HTERT RPE-1 (cell line): ENCODE results near the gene SRBD1.

Source experiments
- in situ Hi-C: fragments of 300-500 bp; cut with MboI; formaldehyde crosslinking; loops from 4 replicates; pipeline ENCODE4 v1.14.3; 2020; ENCODE audit warnings: low sequenced_read_pairs

SRBD1 gene

DNA sequence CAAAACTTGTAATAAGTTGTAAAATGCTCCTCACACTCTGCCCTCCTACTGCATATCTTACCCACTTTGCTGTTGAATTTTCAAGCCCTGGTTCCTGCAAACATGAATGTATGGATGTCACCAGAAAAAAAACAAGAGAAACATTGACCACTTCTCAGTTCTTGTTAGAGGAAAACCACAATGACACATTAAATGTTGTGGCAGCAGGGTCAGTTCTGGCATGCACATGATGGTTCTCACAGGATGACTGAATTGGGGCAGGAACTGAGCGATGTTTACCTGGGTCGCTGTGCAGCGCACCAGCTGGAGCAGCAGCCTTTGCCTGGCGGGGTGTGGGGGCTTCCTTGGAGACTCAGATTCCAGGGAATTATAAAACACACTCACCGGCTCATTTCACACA lies 26.4 kb upstream of the SRBD1 start:
- in situ Hi-C loops, result no loop called here

DNA sequence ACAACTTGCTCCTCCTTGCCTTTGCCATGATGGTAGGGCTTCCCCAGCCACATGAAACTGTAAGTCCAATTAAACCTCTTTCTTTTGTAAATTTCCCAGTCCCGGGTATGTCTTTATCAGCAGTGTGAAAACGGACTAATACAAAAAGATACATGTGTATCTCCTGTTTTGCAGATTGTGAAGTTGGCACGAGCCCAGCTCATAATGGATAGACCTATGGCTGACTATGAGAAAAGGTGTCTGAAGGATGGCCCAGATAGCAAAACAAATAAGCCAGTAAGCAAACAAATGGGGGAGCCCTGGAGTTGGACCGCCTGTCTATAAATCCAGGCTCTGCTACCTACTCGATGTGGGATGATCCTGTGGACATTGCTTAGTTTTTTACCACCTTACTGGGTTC lies 24.9 kb upstream of the SRBD1 start:
- in situ Hi-C loops, result no loop called here

DNA sequence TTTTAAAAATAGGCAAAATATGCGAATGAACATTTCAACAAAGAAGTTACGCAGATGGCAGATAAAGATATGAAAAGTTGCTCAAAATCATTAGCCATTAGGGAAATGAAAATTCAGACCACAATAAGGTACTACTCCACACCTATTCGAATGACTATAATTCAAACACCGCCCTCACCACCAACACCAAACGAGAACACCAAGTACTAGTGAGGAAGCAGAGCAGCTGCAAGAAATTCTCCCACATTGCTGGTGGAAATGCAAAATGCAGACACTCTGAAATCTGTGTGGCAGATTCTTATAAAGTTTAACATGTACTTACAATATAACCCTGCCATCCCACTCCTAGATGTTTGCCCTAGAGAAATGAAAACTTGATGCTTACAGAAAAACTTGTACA lies 23.2 kb upstream of the SRBD1 start:
- in situ Hi-C loops, result no loop called here

DNA sequence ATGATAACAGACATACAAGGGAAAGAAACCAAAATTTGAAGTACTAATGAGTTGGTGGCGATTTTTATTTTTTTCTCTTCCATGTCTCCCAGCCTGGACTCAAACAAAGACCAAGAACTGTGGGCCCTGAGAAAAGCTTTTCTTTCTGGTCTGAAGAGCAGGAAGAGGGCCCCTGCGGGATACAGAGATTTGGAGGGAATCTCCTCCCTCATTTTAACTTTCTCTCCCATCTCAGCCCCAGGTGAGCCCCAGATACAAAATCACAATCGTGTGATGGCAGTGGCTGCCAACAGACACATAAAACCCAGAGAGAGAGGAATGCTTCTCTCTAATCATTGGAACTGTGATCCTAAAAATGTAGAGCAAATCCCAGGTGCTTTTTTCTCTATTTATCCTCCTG lies 20.9 kb upstream of the SRBD1 start:
- in situ Hi-C loops, result no loop called here

DNA sequence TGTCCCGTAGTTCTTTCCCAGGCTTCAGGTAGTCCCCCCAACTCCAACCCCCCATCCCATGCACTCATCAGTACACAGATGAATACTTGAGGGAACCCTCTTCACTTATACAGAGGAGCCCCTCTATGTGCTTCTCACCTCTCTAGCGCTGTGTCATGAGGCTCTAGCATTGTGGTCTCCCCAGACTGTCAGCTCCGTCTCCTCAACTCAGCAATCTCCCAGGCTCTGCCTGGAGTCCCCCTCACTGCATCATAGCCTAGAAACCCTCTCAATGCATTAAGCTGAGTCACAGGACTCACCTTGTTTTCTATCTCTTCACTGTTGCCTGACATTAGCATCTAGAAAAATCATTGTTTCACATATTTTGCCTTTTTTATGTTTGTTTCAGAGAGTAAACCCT lies 20.3 kb upstream of the SRBD1 start:
- in situ Hi-C loops, result no loop called here

DNA sequence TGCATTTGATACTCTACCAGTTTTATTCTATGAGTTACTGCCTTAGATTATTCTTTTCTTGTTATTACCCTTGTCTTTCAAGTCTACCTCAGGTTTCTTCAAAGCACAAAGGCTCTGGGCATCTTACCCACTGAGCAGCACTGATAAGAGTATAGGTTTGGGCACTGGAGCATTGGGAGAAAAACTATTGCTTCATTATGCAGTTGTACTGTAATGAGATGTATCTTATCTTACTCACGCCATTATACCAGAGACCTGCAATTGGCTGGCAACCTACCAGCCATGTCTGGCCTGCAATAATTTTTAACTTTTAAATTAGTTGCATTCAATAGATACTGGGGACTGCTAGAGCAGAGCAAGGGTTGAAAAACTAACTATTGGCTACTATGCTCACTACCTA lies 18.9 kb upstream of the SRBD1 start:
- in situ Hi-C loops, result no loop called here

DNA sequence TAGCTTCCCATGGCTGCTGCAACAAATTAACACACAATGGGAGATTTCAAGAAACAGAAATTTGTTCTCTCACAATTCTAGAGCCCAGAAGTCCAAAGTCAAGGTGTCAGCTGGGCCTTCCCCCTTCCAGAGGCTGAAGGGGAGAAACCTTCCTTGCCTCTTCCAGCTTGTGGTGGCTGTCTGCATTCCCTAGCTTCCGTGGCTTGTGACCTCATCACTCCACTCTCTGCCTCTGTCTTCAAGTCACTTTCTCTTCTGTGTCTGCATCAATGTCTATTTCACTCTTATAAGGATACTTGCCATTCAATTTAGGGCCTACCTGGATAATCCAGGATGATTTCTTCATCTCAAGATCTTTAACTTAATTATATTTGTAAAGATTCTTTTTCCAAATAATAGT lies 16.8 kb upstream of the SRBD1 start:
- in situ Hi-C loops, result no loop called here

DNA sequence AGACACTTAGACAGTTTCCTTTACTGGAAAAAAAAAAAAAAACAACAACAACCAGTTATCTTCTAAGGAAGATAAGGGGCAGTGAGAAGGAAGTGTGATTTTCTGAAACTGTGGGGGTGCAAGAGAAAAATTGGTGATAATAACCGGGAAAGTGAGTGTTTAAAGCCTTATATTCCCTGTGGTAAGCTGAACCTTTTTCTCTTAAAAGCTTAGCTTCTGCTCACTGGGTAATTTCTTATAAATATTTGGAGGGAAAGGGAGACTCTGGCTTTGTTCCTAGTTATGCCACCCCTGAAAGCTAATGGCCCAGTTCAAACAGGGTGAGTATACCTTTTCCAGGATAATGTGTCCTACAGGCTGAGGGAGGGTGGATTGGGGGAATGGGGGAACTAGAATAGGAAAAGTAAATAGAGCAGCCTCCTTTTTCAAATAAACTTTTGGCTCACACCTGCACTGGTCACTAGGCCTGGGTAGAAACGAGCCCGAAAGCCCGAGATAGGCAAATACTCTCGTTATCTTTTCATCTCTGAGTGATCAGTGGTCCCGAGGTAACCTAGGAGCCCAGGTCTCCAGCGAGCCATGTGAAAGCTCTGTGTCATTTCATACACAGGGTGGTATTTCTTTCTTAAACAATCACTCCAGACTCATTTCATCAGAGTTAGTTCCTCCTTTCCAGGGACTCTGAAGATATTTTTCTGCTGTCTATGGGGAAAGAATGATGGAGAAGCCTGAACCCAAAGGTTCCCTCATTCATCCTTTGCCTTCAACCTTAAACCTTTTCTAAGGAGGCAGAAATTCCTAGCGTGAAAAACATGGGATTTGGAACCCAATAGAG lies 15.5 kb upstream of the SRBD1 start:
- in situ Hi-C loops, result no loop called here

DNA sequence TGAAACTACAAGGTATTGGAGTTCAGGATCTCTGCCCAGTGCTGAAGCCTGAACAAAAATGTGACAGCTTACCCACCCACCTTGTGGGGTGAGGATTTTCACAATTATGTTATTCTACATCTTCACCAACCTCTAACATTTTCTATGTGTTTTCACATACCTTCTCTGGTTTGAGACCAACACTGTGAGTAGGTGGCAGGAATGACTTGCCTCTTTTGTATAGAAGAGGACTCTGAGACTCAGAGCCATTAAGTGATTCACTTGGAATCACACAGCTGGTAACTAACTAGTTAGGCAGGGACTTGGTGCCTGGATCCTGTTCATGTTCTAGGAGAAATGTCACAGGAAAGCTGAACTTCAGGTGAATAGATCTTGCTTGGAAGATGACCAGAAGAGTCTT lies 14.8 kb upstream of the SRBD1 start:
- in situ Hi-C loops, result no loop called here

DNA sequence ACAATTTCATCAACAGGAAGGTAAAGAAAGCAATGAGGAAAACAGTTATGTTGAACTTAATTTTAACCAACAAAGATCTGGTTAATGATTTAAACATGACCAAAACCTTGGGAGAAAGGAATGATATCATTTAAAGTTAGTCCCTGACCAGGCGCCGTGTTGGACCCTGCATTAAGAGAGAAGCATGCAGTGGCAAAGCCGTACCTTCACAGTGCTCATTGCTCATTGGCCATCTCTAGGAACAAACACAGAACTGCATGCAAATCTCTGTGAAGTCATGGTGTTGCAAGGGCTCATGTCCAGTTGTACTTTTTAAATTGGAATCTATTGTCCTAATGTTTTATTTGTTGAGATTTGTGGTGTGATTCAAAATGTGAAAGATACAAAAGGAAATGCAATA lies 12.0 kb upstream of the SRBD1 start:
- in situ Hi-C loops, result no loop called here

DNA sequence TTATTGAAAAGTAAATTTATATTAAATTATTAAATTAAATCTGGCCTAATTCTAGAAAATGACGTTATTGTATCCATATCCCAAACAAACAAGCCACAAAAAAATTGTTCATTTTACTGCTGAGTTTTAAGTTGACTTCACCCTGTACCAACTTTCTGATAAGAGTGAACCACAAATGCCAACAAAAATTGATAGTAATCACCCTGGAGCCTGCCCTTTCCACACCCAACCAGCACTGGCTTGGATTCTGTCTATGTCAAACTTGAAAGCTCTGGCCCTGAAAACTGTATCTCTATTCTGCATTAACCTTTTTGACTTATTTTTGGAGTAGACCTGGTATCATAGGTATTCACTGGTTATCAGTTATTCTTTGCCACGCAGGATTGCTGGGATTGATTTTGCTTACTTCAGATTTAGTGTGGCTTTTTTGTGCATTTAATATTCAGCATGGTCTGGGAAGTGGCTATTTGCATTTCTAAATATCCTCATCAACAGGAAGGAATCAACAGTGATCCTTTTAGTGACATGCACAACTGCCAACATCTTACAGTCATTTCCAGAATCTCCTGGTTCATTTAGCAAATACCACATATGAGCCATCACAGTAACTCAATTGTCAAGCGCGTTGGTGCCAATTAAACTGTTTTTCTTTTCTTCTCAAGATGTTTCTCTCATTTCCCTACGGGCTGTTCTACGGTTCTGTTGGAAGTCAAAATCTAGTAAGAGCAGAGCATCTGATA lies 11.4 kb upstream of the SRBD1 start:
- in situ Hi-C loops, result no loop called here

DNA sequence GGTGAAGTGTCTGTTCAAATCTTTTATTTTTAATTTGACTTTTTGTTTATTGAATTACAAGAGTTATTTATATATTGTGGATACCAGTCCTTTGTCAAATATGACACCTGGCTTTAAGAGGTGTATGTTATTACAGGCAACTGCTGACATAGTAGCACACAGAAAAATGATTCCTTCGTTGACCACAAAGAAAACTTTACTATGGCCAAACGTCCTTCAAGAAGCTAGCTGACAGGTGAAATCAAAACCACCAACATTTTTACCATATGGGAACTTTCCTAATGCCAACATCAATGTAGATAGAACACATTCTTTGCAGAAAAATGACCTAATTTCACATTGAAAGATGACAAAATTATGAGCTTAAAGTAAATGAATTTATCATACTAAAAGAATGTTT lies 6.4 kb upstream of the SRBD1 start:
- in situ Hi-C loops, result no loop called here

DNA sequence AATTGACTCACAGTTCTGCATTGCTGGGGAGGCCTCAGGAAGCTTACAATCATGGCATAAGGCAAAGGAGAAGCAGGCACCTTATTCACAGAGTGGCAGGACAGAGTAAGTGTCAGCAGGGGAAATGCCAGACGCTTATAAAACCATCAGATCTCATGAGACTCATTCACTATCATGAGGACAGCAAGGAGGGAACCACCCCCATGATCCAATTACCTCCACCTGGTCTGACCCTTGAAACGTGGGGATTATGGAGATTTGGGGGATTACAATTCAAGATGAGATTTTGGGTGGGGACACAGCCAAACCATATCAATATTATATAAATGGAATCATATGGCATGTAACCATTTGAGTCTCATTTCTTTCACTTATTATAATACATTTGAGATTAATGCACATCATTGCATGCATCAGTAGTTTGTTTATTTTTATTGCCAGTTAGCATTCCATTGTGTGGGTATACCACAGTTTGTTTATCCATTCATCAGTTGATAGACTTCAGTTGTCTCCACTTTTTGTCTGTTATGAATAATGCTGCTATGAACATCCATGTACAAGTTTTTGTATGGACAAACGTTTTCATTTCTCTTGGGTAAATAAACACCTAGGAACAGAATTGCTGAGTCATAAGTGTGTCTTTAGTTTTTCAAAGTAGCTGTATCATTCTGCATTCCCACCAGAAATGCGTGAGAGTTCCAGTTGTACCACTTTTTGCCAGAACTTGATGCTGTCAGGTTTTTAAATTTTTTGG lies 5.8 kb upstream of the SRBD1 start:
- in situ Hi-C loops, result no loop called here

DNA sequence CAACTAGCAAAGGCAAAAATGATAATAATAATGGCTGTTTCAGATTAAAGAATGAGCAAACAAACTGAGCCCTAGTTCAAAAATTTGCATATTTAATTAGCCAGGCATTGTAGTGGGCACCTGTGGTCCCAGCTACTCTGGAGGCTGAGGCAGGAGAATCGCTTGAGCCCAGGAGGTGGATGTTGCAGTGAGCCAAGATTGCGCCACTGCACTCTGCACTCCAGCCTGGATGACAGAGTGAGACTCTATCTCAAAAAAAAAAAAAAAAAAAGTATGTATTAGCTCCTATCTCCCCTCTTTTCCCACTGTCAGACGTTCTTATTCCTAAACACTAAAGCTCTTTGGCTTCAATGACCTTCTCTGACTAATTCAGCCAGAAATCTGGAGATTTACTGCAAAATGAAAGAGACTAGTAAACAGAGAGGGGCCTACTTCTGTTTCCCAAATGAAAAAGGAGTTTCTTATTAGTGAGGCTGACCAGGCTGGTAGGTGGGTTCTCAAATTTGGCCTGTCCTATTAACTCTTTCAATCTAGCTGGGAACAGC lies 3.9 kb upstream of the SRBD1 start:
- in situ Hi-C loops, result no loop called here

DNA sequence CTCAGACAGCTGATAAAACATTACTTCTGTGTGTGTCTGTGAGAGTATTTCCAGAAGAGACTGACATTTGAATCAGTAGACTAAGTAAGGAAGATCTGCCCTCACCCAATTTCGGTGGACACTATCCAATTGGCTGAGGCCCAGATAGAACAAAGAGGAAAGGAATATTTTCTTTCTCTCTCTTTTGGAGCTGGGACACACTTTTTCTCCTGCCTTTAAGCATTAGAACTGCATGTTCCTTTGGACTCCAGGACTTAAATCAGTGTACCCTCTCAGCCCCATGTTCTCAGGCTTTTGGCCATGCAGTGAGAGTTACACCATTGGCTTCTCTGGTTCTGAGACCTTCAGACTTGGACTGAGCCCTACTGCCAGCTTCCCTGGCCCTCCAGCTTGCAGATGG lies 3.3 kb upstream of the SRBD1 start:
- in situ Hi-C loops, result no loop called here

DNA sequence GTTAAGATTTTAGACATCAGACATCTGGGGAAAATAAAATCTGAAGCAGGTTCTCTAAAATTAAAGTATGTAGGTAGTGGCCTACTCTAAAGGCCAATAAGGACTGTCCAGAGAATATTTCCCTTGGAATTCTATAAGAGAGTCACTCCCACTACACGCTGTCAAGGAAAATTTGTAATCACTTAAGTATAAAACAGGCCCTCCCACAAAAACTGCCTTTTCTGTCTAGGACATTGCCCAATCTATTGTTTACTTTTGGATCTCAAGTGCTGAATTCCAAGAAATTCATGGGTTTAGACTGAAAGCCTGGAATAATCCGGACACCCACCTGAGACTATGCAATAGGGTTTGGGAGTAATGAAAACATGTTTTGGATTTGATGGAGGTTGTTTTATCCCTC lies 1.7 kb upstream of the SRBD1 start:
- in situ Hi-C loops, result no loop called here

DNA sequence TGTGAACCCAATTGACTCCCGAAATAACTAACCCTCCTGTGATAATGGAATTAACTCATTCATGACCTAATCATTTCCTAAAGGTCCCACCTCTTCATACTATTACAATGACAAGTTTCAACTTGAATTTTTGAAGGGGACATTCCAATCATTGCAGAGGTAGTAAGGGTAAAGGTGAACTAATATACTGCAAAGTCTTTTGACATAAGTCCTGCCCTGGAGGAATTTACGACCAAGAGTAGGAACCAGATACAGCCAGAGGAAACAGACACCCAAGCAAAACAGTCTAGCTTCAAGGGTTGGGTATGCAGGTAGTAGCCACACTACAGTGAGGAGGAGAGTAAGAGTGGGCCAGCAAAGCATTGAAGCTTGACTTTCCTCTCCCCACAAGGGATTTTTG lies 1.2 kb upstream of the SRBD1 start:
- in situ Hi-C loops, result no loop called here

DNA sequence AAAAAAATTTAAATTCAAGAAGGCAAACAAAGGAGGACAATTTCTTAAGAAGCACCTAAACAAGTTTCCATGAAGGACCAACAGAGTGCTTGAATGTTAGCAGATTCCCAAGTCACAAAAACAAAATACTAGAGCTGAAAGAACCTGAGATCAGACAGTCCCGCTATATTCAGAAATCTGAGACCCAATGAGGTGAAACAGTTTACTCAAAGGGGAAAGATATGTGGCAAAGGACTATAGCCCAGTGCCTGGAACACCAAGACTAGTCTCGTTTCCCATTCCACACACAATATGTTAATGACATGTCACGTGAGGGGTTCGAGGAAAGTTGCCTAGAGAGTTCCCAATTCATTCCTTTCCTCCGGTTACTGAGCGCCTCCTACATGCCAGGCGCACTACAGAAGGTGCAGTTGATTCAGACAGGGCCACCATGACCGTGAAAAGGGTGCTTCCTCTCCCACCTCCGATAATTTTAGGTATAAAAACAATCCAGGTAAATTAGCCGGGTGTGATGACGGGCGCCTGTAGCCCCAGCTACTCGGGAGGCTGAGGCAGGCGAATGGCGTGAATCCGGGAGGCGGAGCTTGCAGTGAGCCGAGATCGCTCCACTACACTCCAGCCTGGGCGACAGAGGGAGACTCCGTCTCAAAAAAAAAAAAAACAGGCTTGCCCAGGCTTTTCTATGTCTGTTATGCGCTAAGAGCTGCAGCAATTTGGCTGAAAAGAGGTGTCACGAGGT lies 617 bp downstream of the SRBD1 start:
- in situ Hi-C loops, result no loop called here

DNA sequence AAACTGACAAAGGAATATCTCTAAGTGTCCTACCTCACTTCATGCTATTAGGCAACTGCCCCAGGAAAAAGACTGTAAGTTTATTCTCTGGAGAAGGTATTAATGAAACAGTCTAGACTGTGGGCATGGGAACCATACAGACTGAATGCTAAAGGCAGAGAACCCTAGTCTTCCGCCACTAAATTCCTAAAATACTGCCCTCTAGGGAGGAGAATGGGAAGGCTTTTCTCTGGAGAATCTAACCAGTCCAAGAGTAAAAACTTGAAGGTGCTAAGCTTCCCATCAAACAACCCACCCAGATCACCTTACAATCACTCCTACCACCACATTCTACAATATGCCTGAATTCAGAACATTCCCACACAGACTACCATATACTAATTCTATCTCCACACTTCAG lies 3.4 kb downstream of the SRBD1 start:
- in situ Hi-C loops, result no loop called here

DNA sequence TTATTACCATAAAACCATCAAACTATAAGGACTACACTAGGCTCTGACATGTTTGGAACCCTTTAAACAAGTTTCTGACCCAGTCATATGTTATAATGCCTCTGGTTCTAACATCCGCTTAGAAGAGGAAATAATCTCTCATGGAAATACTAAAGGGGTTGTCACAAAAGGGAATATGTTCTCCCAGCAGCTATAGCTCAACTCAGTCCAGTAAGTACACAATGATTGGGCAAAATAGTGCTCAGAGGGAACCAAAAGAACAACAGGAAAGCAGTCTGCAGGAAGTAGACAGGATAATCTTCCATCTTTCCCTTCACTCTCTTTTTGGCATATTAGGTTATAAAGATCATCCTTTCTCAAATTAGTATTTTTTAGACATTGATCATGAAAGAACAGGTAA lies 4.3 kb downstream of the SRBD1 start:
- in situ Hi-C loops, result no loop called here

DNA sequence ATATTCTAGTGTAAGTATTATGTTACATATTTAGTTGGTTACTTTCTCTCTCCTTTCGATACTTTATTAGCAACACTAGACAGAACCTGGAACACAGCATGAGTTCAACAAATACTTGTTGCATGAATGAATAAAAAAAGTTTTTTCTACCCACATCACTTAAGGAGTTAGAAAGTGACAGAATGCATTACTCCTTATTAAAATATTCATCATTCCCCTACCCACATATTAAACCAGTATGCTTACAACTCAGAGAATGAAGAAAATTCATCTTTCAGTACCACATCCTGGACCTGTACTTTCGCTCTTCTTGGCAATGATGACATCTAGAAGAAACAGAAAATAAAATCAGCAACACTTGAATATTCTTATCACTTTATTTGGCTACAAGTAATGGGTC lies 6.0 kb downstream of the SRBD1 start:
- in situ Hi-C loops, result no loop called here
